C4-2B (cell line): ENCODE measurements around the gene RPL6.

Experiments
- H3K27ac ChIP-seq: fragments of 450-650 bp; 2 replicates; pipeline ENCODE4 v1.5.1; 2017
- CTCF ChIP-seq: fragments of 450-650 bp; conservative IDR thresholded peaks from 2 replicates; pipeline ENCODE4 v1.5.1; 2017; ENCODE audit warnings: mild to moderate bottlenecking
- ZFX ChIP-seq: fragments of 450-650 bp; IDR thresholded peaks from 2 replicates; pipeline ENCODE4 v1.6.1; 2017

Gene RPL6

GRCh38 chr12:112427760-112428159, 18.4 kb upstream of the RPL6 start:
- TF ChIP-seq CTCF (no peak), ZFX (no peak)
- H3K27ac ChIP-seq, result no peak overlapping the region

GRCh38 chr12:112425582-112426382, 16.4 kb upstream of the RPL6 start:
- no peak overlapping the region for H3K27ac ChIP-seq
- no peak for TF ChIP-seq CTCF
- no peak for TF ChIP-seq ZFX

- H3K27ac ChIP-seq, result no peak overlapping the region
- TF ChIP-seq ZFX (no peak), CTCF (no peak)
These were observed 14.7 kb upstream of the RPL6 start for GRCh38 chr12:112424126-112424525.

- no peak for TF ChIP-seq ZFX
- no peak for TF ChIP-seq CTCF
- H3K27ac ChIP-seq, result no peak overlapping the region
These were observed 13.1 kb upstream of the RPL6 start for GRCh38 chr12:112422531-112422930.

GRCh38 chr12:112421363-112421762, 12.0 kb upstream of the RPL6 start:
- TF ChIP-seq CTCF, result no peak
- no peak overlapping the region for H3K27ac ChIP-seq

- no peak for TF ChIP-seq ZFX
- no peak for TF ChIP-seq CTCF
These were observed 11.3 kb upstream of the RPL6 start for GRCh38 chr12:112420740-112421139.

GRCh38 chr12:112419297-112420133, 10.1 kb upstream of the RPL6 start:
- peak overlapping the region; percentile 82 for H3K27ac ChIP-seq
- peak; percentile 41 for TF ChIP-seq CTCF
- TF ChIP-seq ZFX, result peak; percentile 58; the same call in 1 of the 2 replicates

More at GRCh38 chr12:112420740-112421139, 11.3 kb upstream of the RPL6 start:
- H3K27ac ChIP-seq, result no peak overlapping the region
